GM23338 (cell line): ENCODE measurements around the gene ICAM1. TPM values are rescaled to one million over a fixed set of nuclear protein-coding genes. Genes with fewer than 3 reads are reported as not detected.

Experiments used
- CREB1 ChIP-seq: fragments of 250-450 bp; sonication (Bioruptor Pico); IDR thresholded peaks from 2 replicates; pipeline ENCODE4 v1.5.0; 2020; ENCODE audit warnings: low read depth, mild to moderate bottlenecking, moderate library complexity
- ETS1 ChIP-seq: IDR thresholded peaks from 2 replicates; pipeline ENCODE4 v1.6.1; 2016; ENCODE audit warnings: antibody characterized with exemption
- JUNB ChIP-seq: IDR thresholded peaks from one replicate; pipeline ENCODE4 v1.6.1; 2016; ENCODE audit warnings: antibody characterized with exemption; ENCODE audit not compliant: unreplicated experiment
- NANOG ChIP-seq: IDR thresholded peaks from 2 replicates; pipeline ENCODE4 v1.6.1; 2016; ENCODE audit warnings: antibody characterized with exemption, borderline replicate concordance
- POLR2AphosphoS5 ChIP-seq: IDR thresholded peaks from 2 replicates; pipeline ENCODE4 v1.6.1; 2016; ENCODE audit warnings: antibody characterized with exemption, low read depth
- REST ChIP-seq: IDR thresholded peaks from one replicate; pipeline ENCODE4 v1.6.1; 2018; ENCODE audit warnings: antibody characterized with exemption; ENCODE audit not compliant: unreplicated experiment
- STAT1 ChIP-seq: IDR thresholded peaks from one replicate; pipeline ENCODE4 v1.6.1; 2016; ENCODE audit warnings: antibody characterized with exemption; ENCODE audit not compliant: unreplicated experiment
- ZNF462 ChIP-seq: fragments of 250-450 bp; sonication (Bioruptor Pico); IDR thresholded peaks from 2 replicates; pipeline ENCODE4 v1.5.0; 2020; ENCODE audit warnings: mild to moderate bottlenecking, moderate library complexity
- polyA plus RNA-seq: library from polyadenylated mRNA; unstranded; fragments of >200 nt; fragmentation: Nextera tagmentation; extraction: Ambion mirVana; gene quantifications from 2 replicates; pipeline ENCODE4 v1.2.1, GENCODE V29; 2016
- total RNA-seq: library from RNA; depleted of rRNA; stranded (reverse); fragments of >200 nt; shearing (Covaris generic); gene quantifications from 2 replicates; pipeline ENCODE4 v1.2.3, GENCODE V29; 2014

The ICAM1 gene
- total and polyA plus RNA-seq, 2 experiments from 2014 or later = 1.6 to 3.5 TPM

- TF ChIP-seq ZNF462 = no peak
- no peak for TF ChIP-seq STAT1
- no peak for TF ChIP-seq REST
- no peak for TF ChIP-seq POLR2AphosphoS5
- TF ChIP-seq JUNB = no peak
- TF ChIP-seq ETS1 = no peak
- no peak for TF ChIP-seq CREB1 (CRISPR knock-in tag)
- no peak for TF ChIP-seq NANOG
These were observed 51.2 kb downstream of the ICAM1 start (continued) for GRCh38 chr19:10321874-10322835.
